Pons (tissue), 1 donor: ENCODE data around the gene CLRN2.
"Not testable (repeated sequence)": the region's sequence is repeated elsewhere in the genome, so short reads cannot be mapped to it uniquely, and the experiment has no call there.

ENCODE experiments used
- DNase-seq: peaks from one replicate; pipeline ENCODE4 v3.0.0-alpha.2; 2016; ENCODE audit warnings: low spot score

CLRN2 gene

DNA sequence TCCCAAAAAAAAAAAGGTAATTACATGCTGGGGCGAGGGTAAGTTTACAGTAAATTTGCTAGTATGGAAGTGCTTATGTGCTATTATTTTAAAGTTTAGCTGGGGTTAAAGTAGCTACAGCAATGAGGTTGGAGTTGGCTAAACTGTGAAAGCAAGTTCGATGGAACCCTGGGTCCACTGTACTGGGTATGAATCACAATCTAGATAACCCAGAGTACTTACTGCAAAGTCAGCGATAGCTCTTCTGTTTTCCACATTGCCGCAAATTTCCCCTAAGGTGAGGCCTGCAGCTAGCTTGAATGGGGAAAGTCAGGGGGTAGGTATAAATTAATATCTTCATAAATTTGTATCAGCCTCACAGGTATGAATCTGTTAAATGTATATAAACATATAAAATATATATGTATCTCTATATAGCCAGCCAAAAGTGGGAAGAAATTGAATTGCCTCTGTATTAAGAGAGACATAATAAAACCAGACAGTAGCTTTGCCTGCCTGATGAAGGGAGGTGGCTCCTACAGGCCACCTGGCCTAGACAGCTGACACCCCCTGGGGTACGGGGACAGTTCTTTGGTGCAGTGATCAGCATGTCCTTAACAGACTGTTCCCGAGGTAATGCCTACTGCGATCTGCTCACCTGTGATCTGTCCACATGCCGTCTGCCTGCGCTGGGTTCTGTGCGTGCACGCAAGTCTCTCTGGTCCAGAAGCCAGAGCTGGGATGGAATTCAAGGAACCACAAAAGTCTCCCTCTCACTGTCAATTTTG, 30.6 kb downstream of the CLRN2 start:
- DNase-seq = no peak

DNA sequence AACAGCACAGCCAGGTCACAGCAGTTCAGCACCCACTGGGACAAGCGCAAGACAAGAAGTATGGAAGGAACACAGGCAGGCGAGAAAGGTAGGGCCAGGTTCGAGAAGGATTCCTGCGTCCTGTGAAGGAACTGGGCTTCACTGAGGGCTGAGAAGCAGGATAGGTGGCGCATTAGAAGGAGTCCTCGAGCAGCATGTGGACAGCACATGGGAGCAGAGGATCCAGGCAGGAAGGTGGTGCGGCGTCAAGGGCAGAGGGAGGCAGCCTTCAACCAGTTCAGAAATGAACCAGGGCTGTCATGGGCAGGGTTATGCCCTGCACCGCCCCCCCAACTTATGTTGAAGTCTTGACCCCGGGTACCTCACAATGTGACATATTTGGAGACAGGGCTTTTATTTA, 31.3 kb downstream of the CLRN2 start:
- DNase-seq = no peak

DNA sequence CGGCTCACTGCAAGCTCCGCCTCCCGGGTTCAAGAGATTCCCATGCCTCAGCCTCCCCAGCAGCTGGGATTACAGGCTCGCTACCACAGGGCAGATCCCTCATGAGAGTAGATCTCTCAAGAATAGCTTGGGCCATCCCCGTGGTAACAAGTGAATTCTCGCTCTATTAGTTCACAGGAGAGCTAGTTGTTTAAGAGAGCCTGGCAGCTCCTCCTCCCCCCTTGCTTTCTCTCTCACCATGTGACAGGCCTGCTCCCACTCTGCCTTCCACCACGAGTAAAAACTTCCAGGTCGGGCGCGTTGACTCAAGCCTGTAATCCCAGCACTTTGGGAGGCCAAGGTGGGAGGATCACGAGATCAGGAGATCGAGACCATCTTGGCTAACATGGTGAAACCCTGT, 31.7 kb downstream of the CLRN2 start:
- no peak for DNase-seq

DNA sequence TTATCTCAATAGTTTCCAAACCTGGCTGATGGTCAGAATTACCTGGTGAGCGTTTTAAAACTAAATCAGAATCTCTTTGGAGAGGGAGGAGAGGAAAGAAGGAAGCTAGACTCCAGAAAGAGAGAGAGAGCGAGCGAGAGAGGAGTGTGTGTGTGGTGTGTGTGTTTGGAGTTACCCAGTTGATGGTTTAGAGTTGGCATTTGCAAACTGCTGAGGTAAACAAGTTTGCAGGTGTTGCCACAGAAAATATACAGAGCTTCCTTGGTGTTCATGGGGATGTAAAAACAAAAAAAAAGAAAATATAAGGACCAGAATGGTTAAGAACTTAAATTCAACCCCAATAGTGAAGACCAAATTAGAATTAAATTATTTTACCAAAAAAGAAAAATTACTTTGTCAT, 35.6 kb downstream of the CLRN2 start:
- no peak for DNase-seq

DNA sequence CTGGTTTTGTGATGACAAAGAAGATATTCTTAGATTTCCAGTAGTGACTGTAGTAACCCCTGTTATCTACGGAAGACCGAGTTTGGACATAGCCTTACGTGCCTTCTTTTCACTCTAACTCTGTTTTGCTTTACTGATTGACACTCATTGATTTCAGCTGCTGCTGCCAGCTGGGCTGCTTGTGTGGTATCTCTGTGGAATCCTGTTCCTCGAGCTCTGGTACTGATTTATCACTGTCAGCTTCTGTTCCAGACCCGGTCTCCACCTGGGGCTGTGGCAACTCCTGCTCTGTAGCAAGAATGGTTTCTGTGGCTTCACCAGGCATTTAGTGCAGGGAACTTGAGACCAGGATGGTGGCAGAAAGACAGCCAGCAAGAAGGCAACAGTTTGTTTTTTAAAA, 37.5 kb downstream of the CLRN2 start:
- DNase-seq = no peak

DNA sequence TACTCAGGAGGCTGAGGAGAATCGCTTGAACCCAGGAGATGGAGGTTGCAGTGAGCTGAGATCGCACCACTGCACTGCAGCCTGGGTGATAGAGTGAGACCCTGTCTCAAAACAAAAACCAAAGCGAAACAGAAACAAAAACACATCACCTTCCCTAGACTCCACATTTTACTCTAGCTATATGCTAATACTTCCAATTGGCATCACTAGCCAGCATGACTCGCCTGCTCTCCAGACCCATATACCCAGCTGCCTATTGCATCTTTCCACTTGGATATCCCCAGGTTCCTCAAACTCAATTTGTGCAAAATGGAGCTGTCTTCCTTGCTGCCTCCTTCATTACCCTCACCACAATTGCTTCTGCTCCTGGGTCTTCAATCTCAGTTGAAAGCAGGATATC, 39.6 kb downstream of the CLRN2 start:
- no peak for DNase-seq

DNA sequence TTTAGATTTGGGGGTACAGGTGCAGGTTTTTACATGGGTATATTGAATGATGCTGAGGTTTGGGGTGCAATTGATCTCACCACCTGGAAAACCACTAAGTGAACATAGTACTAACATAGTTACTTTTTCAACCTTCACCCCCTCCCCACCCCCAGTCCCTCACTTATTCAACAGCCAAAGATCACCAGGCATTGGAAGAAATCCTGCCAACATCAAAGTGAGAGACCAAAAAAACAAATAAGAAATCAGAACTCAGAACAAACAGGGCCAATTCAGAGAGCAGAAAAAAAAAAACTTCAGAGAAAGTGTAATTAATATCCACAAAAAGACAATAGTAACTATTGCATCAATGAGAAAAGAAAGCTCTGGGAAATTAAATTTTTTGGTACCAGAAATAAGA, 41.5 kb downstream of the CLRN2 start:
- no peak for DNase-seq

DNA sequence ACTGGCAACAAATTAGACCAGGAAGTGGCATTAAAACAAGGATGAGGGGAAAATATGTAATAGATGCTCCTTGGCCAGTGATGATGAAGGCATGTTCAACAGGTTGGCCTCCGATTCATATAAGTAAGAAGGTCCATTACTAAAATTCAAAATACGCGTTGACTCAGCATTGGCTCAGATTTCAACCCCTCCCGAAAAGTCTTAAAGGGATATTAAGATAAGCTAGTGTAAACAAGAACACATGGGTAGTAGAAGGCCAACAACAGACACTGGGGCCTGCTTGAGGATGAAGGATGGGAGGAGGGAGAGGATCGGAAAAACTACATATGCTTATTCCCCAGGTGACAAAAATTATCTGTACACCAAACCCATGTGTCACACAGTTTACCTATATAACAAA, 42.9 kb downstream of the CLRN2 start:
- no peak for DNase-seq

DNA sequence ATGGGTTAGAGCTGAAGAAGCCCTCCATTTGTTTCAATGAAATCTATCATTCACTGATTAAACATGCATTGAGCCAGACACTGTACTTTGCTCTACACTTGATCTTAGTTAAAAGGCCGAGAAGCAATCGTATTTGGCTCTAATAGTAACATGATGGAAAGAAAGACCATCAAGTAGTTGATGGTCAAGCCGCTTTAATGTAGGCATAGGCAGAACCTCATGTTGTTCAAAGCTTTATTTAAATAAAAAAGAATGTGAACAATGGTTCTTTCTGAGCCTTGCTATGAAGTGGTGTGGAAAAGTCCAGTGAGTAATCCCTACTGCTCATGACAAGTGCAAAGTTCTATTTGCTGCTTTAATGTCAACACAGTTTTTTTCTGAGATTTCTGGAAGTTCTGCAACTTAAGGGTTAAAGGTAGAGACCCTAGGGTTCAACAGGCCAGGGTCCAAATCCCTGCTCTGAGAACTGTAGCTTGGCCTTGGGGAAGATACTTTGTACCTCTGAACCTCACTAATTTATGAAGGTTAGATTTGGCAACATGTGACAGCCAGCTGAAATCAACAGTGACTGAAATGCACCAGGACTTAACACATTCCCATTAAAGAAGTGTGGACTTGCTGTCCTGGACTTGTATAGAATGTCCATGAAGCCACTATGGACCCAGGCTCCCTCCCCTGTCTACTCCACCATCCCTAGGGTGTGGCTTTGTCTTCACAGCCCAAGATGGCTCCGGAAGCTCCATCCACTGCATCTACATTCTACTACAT, 44.2 kb downstream of the CLRN2 start:
- DNase-seq = no peak

DNA sequence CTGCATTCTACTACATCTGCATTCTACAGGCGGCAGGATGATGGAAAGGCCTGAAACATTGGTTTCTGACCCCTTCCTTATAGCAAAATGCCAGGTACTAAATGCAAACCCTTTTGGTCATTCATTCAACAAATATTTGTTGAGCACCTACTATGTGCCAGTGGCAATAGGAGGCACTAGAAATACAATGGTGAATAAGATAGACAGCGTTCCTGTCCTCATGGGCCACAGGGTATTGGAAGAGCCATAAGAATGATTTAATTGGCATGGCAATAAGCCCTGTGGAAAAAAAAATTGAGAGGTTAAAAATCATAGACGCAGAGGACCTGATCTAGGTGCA, 44.7 kb downstream of the CLRN2 start:
- no peak for DNase-seq

DNA sequence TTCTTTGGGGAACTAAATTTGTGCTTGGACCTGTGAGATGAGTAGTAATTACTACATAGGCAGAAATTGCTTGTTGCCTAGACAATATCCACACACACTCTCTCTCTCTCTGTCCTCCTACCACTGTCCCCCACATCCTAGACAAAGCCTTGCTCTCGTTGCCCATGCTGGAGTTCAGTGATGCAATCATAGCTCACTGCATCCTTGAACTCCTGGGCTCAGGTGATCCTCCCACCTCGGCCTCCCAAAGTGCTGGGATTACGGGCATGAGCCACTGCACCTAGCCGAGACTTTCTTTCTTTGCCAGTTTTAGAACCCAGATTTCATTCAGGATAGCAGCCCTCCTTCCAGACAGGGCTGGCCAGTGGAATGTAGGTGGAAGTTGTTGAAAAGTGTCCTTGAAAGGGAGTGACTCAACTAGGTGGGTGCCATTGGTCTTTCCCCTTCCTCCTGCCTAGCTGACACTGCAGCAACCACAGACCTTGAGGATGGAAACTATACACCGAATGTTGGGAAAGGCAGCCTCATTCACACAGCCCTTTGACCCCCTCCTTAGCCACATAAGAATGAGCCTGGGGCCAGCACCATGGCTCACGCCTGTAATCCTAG, 45.2 kb downstream of the CLRN2 start:
- DNase-seq = no peak

DNA sequence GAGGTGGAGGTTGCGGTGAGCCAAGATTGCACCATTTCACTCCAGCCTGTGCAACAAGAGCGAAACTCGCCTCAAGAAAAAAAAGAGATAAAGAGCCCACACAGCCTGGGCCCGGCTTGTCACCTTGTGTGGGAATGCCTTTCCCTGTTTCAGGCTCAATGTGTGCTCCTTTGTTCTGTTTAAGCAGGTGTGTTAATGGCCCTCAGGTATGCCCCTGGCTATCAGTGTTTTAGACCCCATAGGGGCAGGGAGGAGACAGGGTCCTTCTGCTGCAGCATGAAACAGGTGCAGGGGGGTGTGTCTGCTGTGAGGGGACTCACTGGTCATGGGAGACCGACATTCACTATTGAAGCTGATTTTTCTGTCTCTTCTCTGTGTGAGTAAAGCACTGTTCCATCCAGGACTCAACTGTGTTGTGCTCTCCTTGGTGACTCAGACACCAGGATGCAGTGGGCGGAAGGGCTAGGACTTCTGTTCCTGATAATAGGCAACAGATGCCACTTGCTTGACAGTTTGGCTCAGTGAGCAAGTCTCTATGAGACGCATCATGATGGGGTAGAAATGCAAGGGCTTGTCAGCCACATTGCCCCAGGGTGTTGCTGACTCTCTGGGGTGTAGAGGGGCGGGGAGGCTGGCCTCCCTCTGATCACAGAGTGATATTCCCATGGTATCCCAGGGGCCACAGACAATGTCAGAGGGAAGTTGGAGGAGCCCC, 46.4 kb downstream of the CLRN2 start:
- DNase-seq = no peak

DNA sequence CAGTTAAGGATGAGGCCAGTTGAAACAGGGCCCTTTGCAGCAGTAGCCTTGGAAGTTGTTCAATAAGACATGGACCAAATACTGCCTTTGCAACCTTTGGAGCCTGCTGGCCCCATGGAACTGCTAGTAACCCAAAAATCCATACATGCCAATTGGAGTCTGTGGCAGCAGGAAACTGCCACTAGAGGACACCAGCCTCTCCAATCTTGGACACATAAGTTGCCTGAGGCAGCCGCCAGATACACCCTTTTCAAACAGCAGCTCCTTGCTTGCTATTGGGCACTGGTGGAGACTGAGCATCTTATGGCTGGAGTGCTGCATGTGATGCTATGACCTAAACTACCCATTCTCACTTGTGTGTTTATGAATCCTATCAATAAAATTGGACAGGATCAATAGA, 47.2 kb downstream of the CLRN2 start:
- DNase-seq = no peak

DNA sequence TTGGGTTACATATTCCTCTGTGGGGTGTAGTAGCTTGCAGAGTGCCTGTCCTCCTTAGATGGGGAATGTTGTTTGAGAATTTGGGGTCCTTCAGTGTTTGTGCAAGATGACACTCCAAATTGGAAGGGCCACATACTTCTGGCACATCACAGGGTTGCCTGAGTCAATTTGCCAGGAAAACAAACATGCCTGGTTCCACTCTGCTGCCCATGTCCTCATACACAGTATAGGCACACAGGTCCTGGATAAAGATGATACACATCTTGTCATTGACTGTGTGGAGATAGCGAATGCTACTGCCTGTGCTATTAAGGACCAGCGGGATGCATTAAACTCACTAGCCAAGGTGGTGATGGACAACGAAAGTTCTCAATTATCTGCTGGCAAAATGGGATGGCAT, 50.9 kb downstream of the CLRN2 start:
- no peak for DNase-seq

DNA sequence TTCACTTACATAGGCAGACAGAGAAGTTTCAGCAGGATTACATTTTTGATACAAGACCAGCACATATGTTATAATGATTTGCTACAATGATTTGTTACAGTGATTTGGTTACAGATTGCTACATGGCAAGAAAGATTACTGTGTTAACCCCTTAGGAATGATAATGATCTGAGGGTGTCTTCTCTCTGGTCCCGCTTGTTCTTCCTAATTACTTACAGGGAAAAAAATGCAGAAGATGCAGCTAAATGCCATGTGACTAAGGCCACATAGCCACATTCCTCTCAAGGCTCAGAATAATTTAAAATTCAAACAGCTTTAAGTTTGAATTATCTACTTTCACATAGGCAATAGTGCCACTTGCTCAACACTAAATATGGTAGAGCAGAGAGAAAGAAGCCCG, 52.3 kb downstream of the CLRN2 start:
- DNase-seq = no peak

DNA sequence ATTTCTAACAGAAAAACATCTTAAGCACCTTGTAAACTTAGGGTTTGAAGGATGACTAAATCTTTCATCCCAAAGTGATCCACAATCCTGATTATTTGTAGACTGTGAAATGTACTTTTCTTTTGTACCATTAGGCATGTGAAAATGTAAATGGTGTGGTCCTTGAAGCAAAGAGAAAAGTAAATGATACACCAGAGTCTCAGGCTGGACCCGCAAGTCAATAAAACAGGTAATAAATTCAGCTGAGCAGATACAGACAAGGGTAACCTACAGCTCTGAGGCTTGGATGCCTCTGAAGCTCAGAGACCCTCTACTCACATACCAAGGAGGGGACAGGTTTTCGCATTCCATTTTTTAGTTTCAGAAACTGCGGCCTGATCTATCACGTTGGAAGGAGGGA, 59.2 kb downstream of the CLRN2 start:
- DNase-seq = no peak

DNA sequence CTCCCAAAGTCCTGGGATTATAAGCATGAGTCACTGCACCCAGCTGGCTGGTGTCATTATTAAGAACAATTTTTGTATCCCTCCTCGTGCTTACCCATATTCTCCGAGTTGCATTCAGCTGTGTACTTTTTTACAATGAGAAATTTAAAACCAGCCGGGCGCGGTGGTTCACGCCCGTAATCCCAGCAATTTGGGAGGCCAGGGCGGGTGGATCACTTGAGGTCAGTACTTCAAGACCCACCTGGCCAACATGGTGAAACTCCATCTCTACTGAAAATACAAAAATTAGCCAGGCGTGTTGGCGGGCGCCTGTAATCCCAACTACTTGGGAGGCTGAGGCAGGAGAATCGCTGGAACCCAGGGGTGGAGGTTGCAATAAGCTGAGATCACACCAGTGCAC, 60.2 kb downstream of the CLRN2 start:
- not testable (repeated sequence) for DNase-seq
